A549 treated with RU486 at 1 μM for 4 hours (cell line): ENCODE measurements around the gene KRTAP19-2. TPM values are rescaled to one million over a fixed set of nuclear protein-coding genes. Genes with fewer than 3 reads are reported as not detected.

Source experiments
- total RNA-seq: library from RNA; stranded (reverse); fragments of 200-300 nt; extraction: Qiagen RNA extraction; gene quantifications from 5 replicates; pipeline ENCODE4 v1.2.3, GENCODE V29; 2022; ENCODE audit warnings: low read depth

Gene KRTAP19-2
- not detected in 5 replicates for total RNA-seq

GRCh38 chr21:30487336-30487735, at the start of gene KRTAP19-2:
TSS of gene KRTAP19-2 (minus strand) at chr21:30487436. CDS start at chr21:30487348, 88 bp downstream.

GRCh38 chr21:30502041-30502440, 14.8 kb upstream of the KRTAP19-2 start, which contains the start of gene KRTAP19-5:
TSS of gene KRTAP19-5 (minus strand) at chr21:30502141. CDS start at chr21:30502090, 51 bp downstream.

GRCh38 chr21:30497065-30497464, 9.8 kb upstream of the KRTAP19-2 start, which contains the start of gene KRTAP19-4:
TSS of gene KRTAP19-4 (minus strand) at chr21:30497165. CDS start at chr21:30497110, 55 bp downstream.

GRCh38 chr21:30491963-30492428, 4.8 kb upstream of the KRTAP19-2 start, which contains the start of gene KRTAP19-3:
TSS of gene KRTAP19-3 (minus strand) at chr21:30492013. CDS start at chr21:30491957, 56 bp downstream.

GRCh38 chr21:30480145-30480544, 7.1 kb downstream of the KRTAP19-2 start, which contains the start of gene KRTAP19-1:
TSS of gene KRTAP19-1 (minus strand) at chr21:30480367. CDS start at chr21:30480317, 50 bp downstream.

GRCh38 chr21:30439975-30440374, 47.3 kb downstream of the KRTAP19-2 start, which contains the start of gene KRTAP15-1:
TSS of gene KRTAP15-1 (plus strand) at chr21:30440275. CDS start at chr21:30440328, 53 bp downstream.

Other genes with a start within 250 kb of the KRTAP19-2 start
- not detected in 5 replicates for gene KRTAP24-1, start 204.5 kb downstream of the KRTAP19-2 start, total RNA-seq
- not detected in 5 replicates for gene KRTAP25-1, start 197.9 kb downstream of the KRTAP19-2 start, total RNA-seq
- gene KRTAP26-1, start 167.1 kb downstream of the KRTAP19-2 start, total RNA-seq, result not detected in 5 replicates
- gene KRTAP27-1, start 149.7 kb downstream of the KRTAP19-2 start, total RNA-seq, result not detected in 5 replicates
- not detected in 5 replicates for gene KRTAP23-1, start 138.8 kb downstream of the KRTAP19-2 start, total RNA-seq
- gene KRTAP13-2, start 115.2 kb downstream of the KRTAP19-2 start, total RNA-seq, result not detected in 5 replicates
- not detected in 5 replicates for gene KRTAP13-1, start 91.4 kb downstream of the KRTAP19-2 start, total RNA-seq
- not detected in 5 replicates for gene KRTAP13-3, start 61.5 kb downstream of the KRTAP19-2 start, total RNA-seq
- not detected in 5 replicates for gene KRTAP13-4, start 57.2 kb downstream of the KRTAP19-2 start, total RNA-seq
- not detected in 5 replicates for gene KRTAP15-1, start 47.2 kb downstream of the KRTAP19-2 start, total RNA-seq
- not detected in 5 replicates for gene KRTAP19-1, start 7.1 kb downstream of the KRTAP19-2 start, total RNA-seq
- not detected in 5 replicates for gene KRTAP19-3, start 4.6 kb upstream of the KRTAP19-2 start, total RNA-seq
- gene KRTAP19-4, start 9.7 kb upstream of the KRTAP19-2 start, total RNA-seq, result not detected in 5 replicates
- gene KRTAP19-5, start 14.7 kb upstream of the KRTAP19-2 start, total RNA-seq, result not detected in 5 replicates
- not detected in 5 replicates for gene KRTAP19-6, start 54.4 kb upstream of the KRTAP19-2 start, total RNA-seq
- not detected in 5 replicates for gene KRTAP19-7, start 73.9 kb upstream of the KRTAP19-2 start, total RNA-seq
- gene KRTAP22-2, start 103.0 kb upstream of the KRTAP19-2 start, total RNA-seq, result not detected in 5 replicates
- gene KRTAP6-3, start 105.0 kb upstream of the KRTAP19-2 start, total RNA-seq, result not detected in 5 replicates
- gene KRTAP6-2, start 111.5 kb upstream of the KRTAP19-2 start, total RNA-seq, result not detected in 5 replicates
- not detected in 5 replicates for gene KRTAP22-1, start 113.7 kb upstream of the KRTAP19-2 start, total RNA-seq
- not detected in 5 replicates for gene KRTAP6-1, start 126.5 kb upstream of the KRTAP19-2 start, total RNA-seq
- not detected in 5 replicates for gene KRTAP20-1, start 129.0 kb upstream of the KRTAP19-2 start, total RNA-seq
- gene KRTAP20-4, start 133.2 kb upstream of the KRTAP19-2 start, total RNA-seq, result not detected in 5 replicates
- gene KRTAP20-2, start 147.8 kb upstream of the KRTAP19-2 start, total RNA-seq, result not detected in 5 replicates
- not detected in 5 replicates for gene KRTAP20-3, start 155.4 kb upstream of the KRTAP19-2 start, total RNA-seq
- gene KRTAP21-3, start 231.3 kb upstream of the KRTAP19-2 start, total RNA-seq, result not detected in 5 replicates